ENCODE measurements around the gene SRCAP.

GRCh38 chr16:30663820-30664219, 35.2 kb upstream of the SRCAP start:
- no peak for TF ChIP-seq CTCF (optimal IDR thresholded peaks at IDR 0.05 in 1 of 3, IDR thresholded peaks at IDR 0.05 in 1 of 3, conservative IDR thresholded peaks at IDR 0.05 in 1 of 3; ENCODE audit: extremely low read depth in 1 of 3, insufficient read depth in 2 of 3, low read length in 3 of 3)
- TF ChIP-seq EZH2 (IDR thresholded peaks at IDR 0.05; ENCODE audit: low read length) = no peak

Data from keratinocyte (primary cell).